Measurements from ENCODE around the gene PKP2. TPM values are rescaled to one million over a fixed set of nuclear protein-coding genes. Genes with fewer than 3 reads are reported as not detected.

Gene PKP2
- total and polyA plus RNA-seq, 2 of the 8 experiments (the other 6 are each of a cell fraction or from before 2014, with no cell fraction given) = 9.6 to 44.8 TPM

DNA sequence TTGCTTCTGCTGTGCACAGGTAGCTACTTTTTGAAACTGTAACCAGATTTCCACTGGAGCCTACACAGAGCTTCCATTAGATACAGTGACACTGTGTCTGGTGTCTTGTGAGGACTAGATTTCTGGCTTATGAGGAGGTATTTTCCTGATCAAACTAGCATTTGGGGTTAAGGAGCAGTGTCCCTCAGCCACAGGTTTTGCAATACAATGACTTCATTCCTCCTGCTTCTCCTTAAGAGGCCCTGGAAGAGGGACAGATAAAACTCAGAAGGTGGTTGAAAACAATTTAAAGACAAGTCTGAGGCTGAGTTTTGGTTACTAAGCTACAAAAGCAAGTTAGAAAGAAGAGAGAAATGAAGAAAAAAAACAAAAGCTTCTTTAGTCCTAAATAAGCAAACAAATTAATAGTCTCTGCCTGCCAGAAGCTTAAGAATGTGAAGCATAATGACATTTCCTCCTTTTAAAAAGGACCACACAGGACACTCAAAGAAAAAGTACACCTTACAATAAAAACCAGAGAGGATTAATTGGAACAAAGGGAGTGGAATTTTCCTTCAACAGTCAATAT lies 53.0 kb downstream of the PKP2 start:
- Histone ChIP-seq H3K9ac (replicated peaks in 1 of 4; ENCODE audit: extremely low read depth in 1 of 4, low read depth in 3 of 4, low read length in 3 of 4) (no peak overlapping the region), H3K36me3 (ENCODE audit: control insufficient read depth in 2 of 4, insufficient read depth in 4 of 4, low read length in 3 of 4) (peaks cover 0 to 17% (median 2%) of the 10 kb centered on the region in 4 experiments; a peak in 4 of 8 replicates), H3K23ac (ENCODE audit: insufficient read length) (no peak overlapping the region), H2BK15ac (ENCODE audit: low read length) (no peak overlapping the region), H3K27me3 (replicated peaks in 1 of 4; ENCODE audit: control insufficient read depth in 3 of 4, extremely low read depth in 1 of 4, insufficient read depth in 3 of 4, low read length in 3 of 4) (no peaks in the 10 kb centered on the region), H3K4me2 (ENCODE audit: insufficient read depth in 1 of 2, low read depth in 2 of 2, low read length in 2 of 2) (peak overlapping the region; percentile 23 to 47), H3K79me2 (ENCODE audit: control insufficient read depth in 1 of 2, insufficient read depth in 2 of 2, low read length in 2 of 2) (no peaks in the 10 kb centered on the region), H3K4me3 (ENCODE audit: extremely low read depth in 1 of 4, insufficient read depth in 2 of 4, low read depth in 3 of 4, low read length in 4 of 4) (peak overlapping the region in 1 of 4 experiments; percentile 16; a peak in 1 of 8 replicates), H2BK120ac (replicated peaks; ENCODE audit: low read depth, low read length) (no peak overlapping the region), H2AK5ac (ENCODE audit: low read depth, low read length) (no peak overlapping the region), H3K79me1 (ENCODE audit: low read depth, low read length) (no peaks in the 10 kb centered on the region), H4K91ac (replicated peaks; ENCODE audit: insufficient read length, low read length) (peak overlapping the region; percentile 22), H3K18ac (ENCODE audit: extremely low read depth, low read length) (0 out of 2 replicates have a peak overlapping the region, but pooled peaks have one; percentile 11), H3K56ac (replicated peaks; ENCODE audit: insufficient read length, low read depth, low read length) (no peak overlapping the region), H3K4ac (replicated peaks; ENCODE audit: insufficient read length, low read depth, low read length) (no peak overlapping the region), H2BK20ac (ENCODE audit: low read length) (no peak overlapping the region), H2BK12ac (ENCODE audit: low read depth, low read length) (no peak overlapping the region), H4K20me1 (replicated peaks in 1 of 2; ENCODE audit: control insufficient read depth in 1 of 2, insufficient read depth in 2 of 2, low read length in 2 of 2) (no peaks in the 10 kb centered on the region), H3K9me3 (ENCODE audit: insufficient read depth in 2 of 2, low read depth in 1 of 2, low read length in 1 of 2) (no peaks in the 10 kb centered on the region), H3K14ac (ENCODE audit: insufficient read length) (no peak overlapping the region), H3K4me1 (replicated peaks in 1 of 4; ENCODE audit: control insufficient read depth in 3 of 4, insufficient read depth in 4 of 4, low read length in 3 of 4) (peaks cover 0 to 8% (median 5%) of the 10 kb centered on the region in 4 experiments; a peak in 6 of 7 replicates), H3K27ac (ENCODE audit: low read depth, low read length) (peak overlapping the region; percentile 53), H2AFZ (ENCODE audit: low read length) (no peak overlapping the region), H4K5ac (ENCODE audit: insufficient read length, low read depth, low read length) (peak overlapping the region; percentile 45), H4K8ac (ENCODE audit: extremely low read depth, insufficient read depth, low read length) (no peak overlapping the region), H2BK5ac (ENCODE audit: low read depth, low read length) (peak overlapping the region; percentile 0; the same call in 1 of the 2 replicates), H3K23me2 (ENCODE audit: low read depth, low read length) (no peaks in the 10 kb centered on the region)
- DNase-seq (ENCODE audit: low read depth in 1 of 2, low spot score in 2 of 2) (no peak), FAIRE-seq (peak; percentile 90)
- TF ChIP-seq YY1 (IDR thresholded peaks at IDR 0.05; ENCODE audit: low read depth, low read length) (no peak), TBP (IDR thresholded peaks at IDR 0.05; ENCODE audit: low read depth, low read length) (no peak), CEBPB (IDR thresholded peaks at IDR 0.05; ENCODE audit: low read depth, low read length) (peak; percentile 64; the same call in 1 of the 2 replicates), CTBP2 (IDR thresholded peaks at IDR 0.05; ENCODE audit: borderline replicate concordance, insufficient read depth, insufficient read length, low read length) (no peak), CBX8 (IDR thresholded peaks at IDR 0.05; ENCODE audit: borderline replicate concordance, low read depth, low read length) (no peak), EZH2 (IDR thresholded peaks at IDR 0.05; ENCODE audit: low read depth, low read length, severe bottlenecking) (no peak), SUZ12 (IDR thresholded peaks at IDR 0.05; ENCODE audit: low read length) (no peak), HDAC2 (IDR thresholded peaks at IDR 0.05; ENCODE audit: borderline replicate concordance in 1 of 2, low read depth in 2 of 2, low read length in 2 of 2) (no peak)
- ChIA-PET CTCF (ENCODE audit: partially characterized antibody) (interaction anchor here (1.0 to 2.7 kb wide), 6 partner anchors 9 to 178 kb away, joined by 3 to 10 read pairs (median 5); partner anchors contain the start of gene YARS2), POLR2A (ENCODE audit: partially characterized antibody) (no interaction called here)
